Breast epithelium (tissue), 4 donors: ENCODE data around the gene ACAD11. TPM values are rescaled to one million over a fixed set of nuclear protein-coding genes. Genes with fewer than 3 reads are reported as not detected.
"Not testable (repeated sequence)": the region's sequence is repeated elsewhere in the genome, so short reads cannot be mapped to it uniquely, and the experiment has no call there.

Experiments used
- DNase-seq, 2 donors: peaks; one replicate each; pipeline ENCODE4 v3.0.0-alpha.2; 2019; ENCODE audit warnings: low spot score in 2 of 2
- H3K27ac ChIP-seq, 2 donors: fragments of 200-600 bp; sonication (generic) in 1 of 2; one replicate each; pipeline ENCODE4 v1.5.1; 2016 to 2019; ENCODE audit warnings: mild to moderate bottlenecking in 1 of 2
- H3K27me3 ChIP-seq, 2 donors: fragments of 200-600 bp; sonication (generic) in 1 of 2; one replicate each; pipeline versions ENCODE4 v1.5.1 to v1.6.0; 2017 to 2019; ENCODE audit warnings: control low read depth in 1 of 2, mild to moderate bottlenecking in 1 of 2
- H3K36me3 ChIP-seq: fragments of 200-600 bp; one replicate; pipeline ENCODE4 v1.5.1; 2019
- H3K4me1 ChIP-seq, 2 donors: fragments of 200-600 bp; sonication (generic); one replicate each; pipeline ENCODE4 v1.5.1; 2016 to 2019; ENCODE audit warnings: control low read depth in 1 of 2
- H3K4me3 ChIP-seq, 3 donors: fragments of 200-600 bp; sonication (generic); 1 replicate in 2 of 3; 2 replicates in 1 of 3; pipeline ENCODE4 v1.5.1; 2016 to 2019; ENCODE audit warnings: mild to moderate bottlenecking in 3 of 3, moderate library complexity in 2 of 3
- H3K9me3 ChIP-seq, 2 donors: fragments of 200-600 bp; sonication (generic) in 1 of 2; one replicate each; pipeline ENCODE4 v1.5.1; 2016 to 2019; ENCODE audit warnings: control low read depth in 1 of 2
- POLR2A ChIP-seq: fragments of 450-650 bp; IDR thresholded peaks from one replicate; pipeline ENCODE4 v1.6.1; 2016; ENCODE audit warnings: antibody characterized with exemption, mild to moderate bottlenecking, moderate library complexity
- POLR2AphosphoS5 ChIP-seq, 3 donors: sonication (generic); formaldehyde crosslinking; IDR thresholded peaks; one replicate each; pipeline ENCODE4 v1.6.1; 2017; ENCODE audit warnings: antibody characterized with exemption in 3 of 3
- intact Hi-C: fragments of 100-400 bp; cut with DNase I; formaldehyde crosslinking; loops from one replicate; pipeline ENCODE4 v1.15.1; 2023; ENCODE audit warnings: low total_unique reads
- total RNA-seq, 3 donors: library from RNA; depleted of rRNA; stranded (reverse); fragments of >200 nt; gene quantifications; one replicate each; pipeline ENCODE4 v1.1.0, GENCODE V29; 2016
- TF ChIP-seq, protein P1 (sequence below), 3 donors: fragments of 450-650 bp; IDR thresholded peaks; one replicate each; pipeline ENCODE4 v1.5.1; 2016 to 2017; ENCODE audit warnings: antibody characterized with exemption in 3 of 3, mild to moderate bottlenecking in 3 of 3, moderate library complexity in 3 of 3

Gene ACAD11
- total RNA-seq, 3 donors from 2014 or later = 30.4 to 52.0 (median 40.3) TPM

DNA sequence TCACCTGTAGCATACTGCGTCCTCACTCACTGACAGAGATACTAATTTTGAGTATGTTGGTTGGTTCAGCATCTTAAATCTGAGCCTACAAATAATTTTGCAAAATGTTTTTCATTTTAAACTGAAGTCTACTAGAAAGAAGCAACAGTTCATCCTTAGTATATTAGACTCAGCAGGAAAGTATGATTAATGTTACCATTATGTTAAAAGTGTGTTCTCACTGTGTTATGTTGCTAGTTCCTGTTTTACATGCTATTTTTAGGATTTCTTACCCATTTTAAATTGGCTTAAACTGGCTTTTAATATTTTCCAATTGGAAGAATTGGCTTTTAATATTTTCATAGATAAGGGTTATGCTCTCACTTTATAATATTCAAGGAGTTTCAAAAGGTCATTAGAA, 36.8 kb downstream of the ACAD11 start:
- no peak overlapping the region for H3K4me3 ChIP-seq
- DNase-seq = no peak
- peaks cover 0 to 6% of the 10 kb centered on the region in 2 donors for H3K9me3 ChIP-seq
- TF ChIP-seq, protein P1, sequence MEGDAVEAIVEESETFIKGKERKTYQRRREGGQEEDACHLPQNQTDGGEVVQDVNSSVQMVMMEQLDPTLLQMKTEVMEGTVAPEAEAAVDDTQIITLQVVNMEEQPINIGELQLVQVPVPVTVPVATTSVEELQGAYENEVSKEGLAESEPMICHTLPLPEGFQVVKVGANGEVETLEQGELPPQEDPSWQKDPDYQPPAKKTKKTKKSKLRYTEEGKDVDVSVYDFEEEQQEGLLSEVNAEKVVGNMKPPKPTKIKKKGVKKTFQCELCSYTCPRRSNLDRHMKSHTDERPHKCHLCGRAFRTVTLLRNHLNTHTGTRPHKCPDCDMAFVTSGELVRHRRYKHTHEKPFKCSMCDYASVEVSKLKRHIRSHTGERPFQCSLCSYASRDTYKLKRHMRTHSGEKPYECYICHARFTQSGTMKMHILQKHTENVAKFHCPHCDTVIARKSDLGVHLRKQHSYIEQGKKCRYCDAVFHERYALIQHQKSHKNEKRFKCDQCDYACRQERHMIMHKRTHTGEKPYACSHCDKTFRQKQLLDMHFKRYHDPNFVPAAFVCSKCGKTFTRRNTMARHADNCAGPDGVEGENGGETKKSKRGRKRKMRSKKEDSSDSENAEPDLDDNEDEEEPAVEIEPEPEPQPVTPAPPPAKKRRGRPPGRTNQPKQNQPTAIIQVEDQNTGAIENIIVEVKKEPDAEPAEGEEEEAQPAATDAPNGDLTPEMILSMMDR (IDR thresholded peaks at IDR 0.05) = no peak
- TF ChIP-seq POLR2AphosphoS5 (IDR thresholded peaks at IDR 0.05) (no peak), POLR2A (no peak)
- no peak overlapping the region for H3K27ac ChIP-seq
- no peaks in the 10 kb centered on the region for H3K36me3 ChIP-seq
- H3K27me3 ChIP-seq = no peaks in the 10 kb centered on the region
- no peaks in the 10 kb centered on the region for H3K4me1 ChIP-seq
- intact Hi-C loops = no loop called here

DNA sequence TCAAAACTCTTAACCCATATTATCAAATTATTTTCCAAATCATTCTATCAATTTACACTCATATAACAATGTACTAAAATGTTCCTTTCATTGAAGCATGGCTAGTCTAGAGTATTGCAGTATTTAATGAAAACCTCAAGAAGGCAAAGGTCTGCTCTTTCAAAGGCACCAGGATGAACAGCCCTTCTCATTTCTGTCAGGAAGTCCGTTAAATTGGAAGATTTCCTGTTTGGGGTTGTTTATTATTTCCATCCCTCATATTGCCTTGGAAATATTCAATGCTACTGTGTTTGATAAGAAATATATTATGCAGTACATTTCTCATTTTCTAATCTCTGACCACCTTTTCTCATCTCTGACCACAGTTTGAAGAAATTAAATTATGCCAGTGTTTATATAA, 37.5 kb downstream of the ACAD11 start:
- H3K36me3 ChIP-seq = no peaks in the 10 kb centered on the region
- no peak overlapping the region for H3K4me3 ChIP-seq

DNA sequence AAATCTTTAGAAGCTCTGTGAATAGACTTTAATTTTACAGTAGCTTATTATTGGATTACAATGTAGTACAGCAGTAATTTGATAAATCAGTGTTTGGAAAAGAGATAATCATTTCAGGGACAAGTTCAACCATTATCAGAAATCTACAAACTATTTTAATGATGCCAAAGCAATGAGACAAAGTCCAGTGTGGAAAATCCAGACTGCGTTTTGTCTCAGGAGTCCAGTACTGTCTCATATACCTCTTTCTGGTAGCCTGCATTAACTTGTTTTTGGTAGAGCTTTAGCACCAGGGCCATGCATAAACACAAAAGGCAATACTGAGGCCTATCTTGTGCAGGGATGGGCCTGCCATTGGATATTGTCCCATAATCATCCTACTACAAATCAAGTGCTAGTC, 42.8 kb downstream of the ACAD11 start:
- no peak for DNase-seq
- Histone ChIP-seq H3K4me1 (no peaks in the 10 kb centered on the region), H3K9me3 (peaks cover 6% of the 10 kb centered on the region in 2 donors), H3K27me3 (no peaks in the 10 kb centered on the region), H3K36me3 (no peaks in the 10 kb centered on the region), H3K4me3 (no peak overlapping the region), H3K27ac (no peak overlapping the region)
- intact Hi-C loops = no loop called here
- TF ChIP-seq, protein P1 (IDR thresholded peaks at IDR 0.05) = no peak
- no peak for TF ChIP-seq POLR2AphosphoS5 (IDR thresholded peaks at IDR 0.05)
- TF ChIP-seq POLR2A = no peak

More for the DNA sequence above, 37.5 kb downstream of the ACAD11 start:
- Histone ChIP-seq H3K4me1 (no peaks in the 10 kb centered on the region), H3K27ac (no peak overlapping the region), H3K27me3 (no peaks in the 10 kb centered on the region), H3K9me3 (peaks cover 0 to 6% of the 10 kb centered on the region in 2 donors)
- TF ChIP-seq POLR2A (no peak), POLR2AphosphoS5 (IDR thresholded peaks at IDR 0.05) (no peak)
- TF ChIP-seq, protein P1 (IDR thresholded peaks at IDR 0.05) = no peak
- DNase-seq = no peak
- intact Hi-C loops = no loop called here

DNA sequence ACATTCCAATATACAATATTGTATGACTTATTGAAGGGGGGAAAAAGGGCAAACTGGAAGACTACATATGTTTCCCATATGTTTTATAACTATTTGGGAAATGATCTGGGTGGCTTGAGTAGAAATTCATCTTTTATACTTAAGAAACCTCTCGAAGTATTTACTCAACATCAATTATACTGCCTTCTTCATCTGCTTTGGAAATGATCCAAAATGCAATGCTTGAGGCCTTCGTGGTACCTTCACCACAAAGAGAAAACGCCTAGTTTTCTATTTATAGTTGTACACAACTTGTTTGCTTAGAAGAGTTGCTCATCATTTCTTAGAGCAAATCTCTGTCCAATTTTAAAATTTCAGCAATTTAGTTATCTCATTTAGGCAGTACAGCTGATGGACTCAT, 43.7 kb downstream of the ACAD11 start:
- peaks cover 4 to 6% of the 10 kb centered on the region in 2 donors for H3K9me3 ChIP-seq
- H3K27ac ChIP-seq = no peak overlapping the region
- no peak overlapping the region for H3K4me3 ChIP-seq
- no peaks in the 10 kb centered on the region for H3K36me3 ChIP-seq
- H3K4me1 ChIP-seq = no peaks in the 10 kb centered on the region
- no peaks in the 10 kb centered on the region for H3K27me3 ChIP-seq
- no peak for TF ChIP-seq POLR2AphosphoS5 (IDR thresholded peaks at IDR 0.05)
- no peak for TF ChIP-seq POLR2A
- TF ChIP-seq, protein P1 (IDR thresholded peaks at IDR 0.05) = no peak
- DNase-seq = no peak
- intact Hi-C loops = no loop called here

DNA sequence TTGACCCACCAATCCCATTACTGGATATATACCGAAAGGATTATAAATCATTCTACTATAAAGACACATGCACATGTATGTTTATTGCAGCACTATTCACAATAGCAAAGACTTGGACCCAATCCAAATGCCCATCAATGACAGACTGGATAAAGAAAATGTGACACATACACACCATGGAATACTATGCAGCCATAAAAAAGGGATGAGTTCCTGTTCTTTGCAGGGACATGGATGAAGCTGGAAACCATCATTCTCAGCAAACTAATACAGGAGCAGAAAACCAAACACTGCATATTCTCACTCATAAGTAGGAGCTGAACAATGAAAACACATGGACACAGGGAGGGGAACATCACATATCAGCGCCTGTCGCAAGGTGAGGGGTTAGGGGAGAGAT, 44.3 kb downstream of the ACAD11 start:
- H3K27me3 ChIP-seq, H3K4me1 ChIP-seq, H3K4me3 ChIP-seq, intact Hi-C loops, H3K36me3 ChIP-seq, H3K27ac ChIP-seq, DNase-seq, H3K9me3 ChIP-seq: not testable (repeated sequence)

DNA sequence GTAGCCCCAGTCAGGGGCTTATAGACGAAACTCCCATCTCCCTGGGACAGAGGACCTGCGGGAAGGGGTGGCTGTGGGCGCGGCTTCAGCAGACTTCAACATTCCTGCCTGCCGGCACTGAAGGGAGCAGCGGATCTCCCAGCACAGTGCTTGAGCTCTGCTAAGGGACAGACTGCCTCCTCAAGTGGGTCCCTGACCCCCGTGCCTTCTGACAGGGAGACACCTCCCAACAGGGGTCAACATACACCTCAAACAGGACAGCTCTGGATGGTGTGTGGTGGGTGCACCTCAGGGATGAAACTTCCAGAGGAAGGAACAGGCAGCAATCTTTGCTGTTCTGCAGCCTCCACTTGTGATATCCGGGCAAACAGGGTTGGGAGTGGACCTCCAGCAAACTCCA, 53.0 kb downstream of the ACAD11 start:
- H3K4me1 ChIP-seq, H3K27ac ChIP-seq, H3K36me3 ChIP-seq, DNase-seq, H3K9me3 ChIP-seq, intact Hi-C loops, H3K27me3 ChIP-seq, H3K4me3 ChIP-seq: not testable (repeated sequence)
